NCI-H128 (cell line): Measurements from ENCODE around the gene SLC16A9.
A peak's percentile ranks its signal among the peaks of the same experiment; 100 is the strongest.

Experiments
- DNase-seq: peaks from one replicate; lab custom pipeline; 2025; ENCODE audit not compliant: unreplicated experiment; lab: John Stamatoyannopoulos, UW

SLC16A9 gene

DNA sequence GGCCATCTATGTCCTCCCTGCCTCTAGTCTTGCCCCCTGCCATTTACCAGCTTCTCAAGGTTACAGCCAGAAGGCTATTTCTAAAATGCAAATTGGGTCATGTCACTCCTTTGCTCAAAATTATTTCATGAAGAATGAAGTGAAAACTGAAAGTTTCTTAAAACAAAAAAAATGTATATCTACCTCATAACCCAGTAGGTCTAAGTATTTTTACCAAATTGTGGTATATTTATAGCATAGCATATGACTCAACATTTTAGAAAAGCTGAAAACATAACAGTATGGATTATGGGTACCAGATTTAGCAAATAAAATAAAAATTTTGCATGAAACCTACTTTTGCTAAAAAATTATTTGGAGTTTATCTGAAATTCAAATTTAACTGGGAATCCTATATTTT lies 78.4 kb downstream of the SLC16A9 start:
- no peak for DNase-seq

DNA sequence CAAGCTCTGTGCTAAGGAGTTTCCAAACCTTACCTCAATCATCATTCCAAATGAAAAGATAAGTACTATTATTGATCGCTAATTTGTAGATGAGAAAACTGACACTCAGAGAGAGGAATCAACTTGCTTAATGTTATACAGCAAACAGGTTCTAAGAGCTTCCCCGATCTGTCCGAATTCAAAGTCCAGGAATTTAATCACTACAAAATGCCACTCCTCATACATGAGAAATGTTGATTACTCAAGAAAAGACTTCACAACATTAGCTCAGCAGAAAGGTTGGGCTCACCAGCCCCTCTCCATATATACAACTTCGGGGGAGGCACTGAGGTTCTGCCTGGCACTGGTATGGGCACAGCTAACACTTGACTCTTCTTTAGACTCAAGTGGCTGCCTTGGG lies 80.7 kb downstream of the SLC16A9 start:
- DNase-seq: no peak

DNA sequence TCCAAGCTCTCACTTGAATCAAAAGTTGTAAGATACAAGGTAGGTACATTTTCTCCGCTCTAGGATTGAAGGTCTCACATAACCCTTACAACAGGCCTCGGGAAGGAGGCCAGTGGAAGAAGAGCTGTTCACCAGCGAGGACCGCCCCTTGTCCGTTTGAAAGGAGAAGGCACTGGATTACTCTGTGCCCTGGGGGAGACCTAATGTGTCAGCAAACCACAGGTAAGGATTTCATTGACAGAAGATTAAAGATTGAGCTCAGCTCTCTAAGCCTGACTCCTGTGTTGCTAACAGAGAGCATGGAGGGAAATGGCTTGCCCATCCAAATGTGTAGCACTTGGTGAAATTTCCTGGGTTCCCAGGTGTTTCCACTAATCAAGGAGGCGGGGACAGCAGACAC lies 81.2 kb downstream of the SLC16A9 start:
- no peak for DNase-seq

DNA sequence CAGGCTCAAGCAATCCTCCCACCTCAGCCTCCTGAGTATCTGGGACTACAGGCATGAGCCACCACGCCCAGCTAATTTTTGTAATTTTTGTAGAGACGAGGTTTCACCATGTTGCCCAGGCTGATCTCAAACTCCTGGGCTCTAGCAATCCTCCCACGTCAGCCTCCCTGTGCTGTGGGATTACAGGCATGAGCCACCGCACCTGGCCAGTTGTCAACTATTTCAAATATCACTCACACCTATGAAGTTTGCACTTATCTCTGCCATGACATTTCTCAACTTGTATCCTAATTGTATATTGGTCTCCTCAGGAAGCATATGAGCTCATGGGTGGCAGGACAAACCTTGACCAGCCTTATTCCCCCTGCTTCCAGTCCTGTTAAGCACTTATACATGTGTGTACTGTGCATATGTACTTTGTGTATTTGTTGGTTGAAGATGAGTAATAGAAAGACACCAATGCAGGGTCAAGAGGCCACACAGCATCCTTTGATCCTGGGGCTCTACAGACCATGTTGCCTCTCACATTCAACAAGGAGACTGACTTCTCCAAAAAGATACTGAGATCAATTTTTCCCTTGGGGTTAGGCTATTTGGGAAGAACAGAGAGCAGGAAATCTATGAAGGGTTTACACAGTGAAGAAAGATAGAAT lies 82.2 kb downstream of the SLC16A9 start:
- no peak for DNase-seq

DNA sequence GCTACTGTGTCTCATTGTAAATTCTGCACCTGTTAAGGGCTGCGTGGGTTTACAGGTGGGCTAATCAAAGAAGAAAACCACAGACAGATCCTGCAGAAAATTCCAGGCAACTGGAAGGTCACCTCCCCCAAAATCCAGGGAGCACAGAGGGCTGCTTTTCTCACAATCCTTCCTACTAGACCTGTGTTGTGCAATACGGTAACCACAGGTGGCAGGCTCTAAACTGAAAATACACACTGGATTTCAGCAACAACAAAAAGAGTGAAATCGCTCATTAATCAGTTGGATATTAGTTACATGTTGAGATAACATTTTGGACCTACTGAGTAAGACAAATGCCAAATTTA lies 83.2 kb downstream of the SLC16A9 start:
- no peak for DNase-seq

DNA sequence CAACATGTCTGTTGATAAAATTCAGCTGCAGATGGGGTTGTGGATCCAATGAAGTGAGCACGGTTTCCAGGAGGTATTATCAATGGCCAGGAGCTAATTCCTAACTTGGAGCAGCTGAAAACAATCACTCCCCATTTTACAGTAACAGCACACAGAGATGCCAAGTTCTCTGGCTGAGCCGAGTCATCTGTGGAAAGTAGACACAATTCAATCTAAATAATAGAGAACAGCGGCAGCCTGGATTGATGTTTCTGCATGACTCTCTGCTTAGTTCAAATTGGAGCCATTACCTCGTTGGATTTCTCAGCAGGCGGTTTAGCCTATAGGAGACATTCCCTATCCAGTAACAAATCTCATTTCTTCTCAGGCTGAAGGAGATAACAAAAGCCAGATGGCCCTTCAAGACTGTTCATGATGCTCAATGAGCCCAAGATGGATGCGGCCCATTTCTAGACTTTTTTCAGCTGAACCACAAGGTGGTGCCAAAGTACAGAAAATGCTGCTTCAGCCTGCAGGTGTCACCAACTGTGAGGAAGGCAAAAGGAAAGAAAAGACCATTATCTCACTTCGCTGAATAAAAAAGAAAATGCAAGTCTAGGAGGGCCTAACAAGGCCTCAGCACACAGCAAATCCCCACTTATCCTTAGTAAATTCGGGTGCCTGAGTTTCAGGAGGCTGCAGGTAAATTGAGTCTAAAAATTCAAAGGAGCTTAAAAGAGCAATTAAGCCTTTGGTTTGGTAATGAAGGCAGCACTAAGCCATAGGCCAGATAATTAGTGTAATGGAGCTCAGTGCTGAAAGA lies 83.7 kb downstream of the SLC16A9 start:
- DNase-seq: peak; percentile 30

DNA sequence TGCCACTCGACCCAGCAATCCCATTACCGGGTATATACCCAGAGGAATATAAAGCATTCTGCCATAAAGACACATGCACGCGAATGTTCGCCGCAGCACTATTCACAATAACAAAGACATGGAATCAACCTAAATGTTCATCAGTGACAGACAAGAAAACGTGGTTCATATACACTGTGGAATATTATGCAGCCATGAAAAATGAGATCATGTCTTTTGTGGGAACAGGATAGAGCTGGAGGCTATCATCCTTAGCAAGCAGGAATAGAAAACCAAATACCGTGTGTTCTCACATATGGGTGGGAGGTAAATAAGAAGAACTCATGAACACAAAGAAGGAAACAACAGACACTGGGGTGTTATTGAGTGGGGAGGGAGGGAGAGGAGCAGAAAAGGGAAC lies 84.7 kb downstream of the SLC16A9 start:
- no peak for DNase-seq

DNA sequence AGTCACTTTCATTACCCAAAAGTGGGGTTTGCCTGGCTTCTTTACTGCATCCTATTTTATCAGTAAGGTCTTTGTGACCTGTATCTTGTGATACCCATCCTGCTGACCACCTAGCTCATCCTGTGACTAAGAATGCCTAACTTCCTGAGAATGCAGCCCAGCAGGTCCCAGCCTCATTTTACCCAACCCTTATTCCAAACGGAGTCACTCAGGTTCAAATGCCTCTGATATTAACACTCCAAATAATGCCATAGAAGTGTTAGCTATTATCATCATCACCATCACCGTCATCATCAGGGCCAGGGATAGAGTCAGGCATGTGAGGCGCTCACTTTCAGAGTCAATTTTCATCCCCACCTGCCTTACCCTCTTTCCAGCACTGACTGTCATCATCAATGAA lies 85.5 kb downstream of the SLC16A9 start:
- DNase-seq: no peak

DNA sequence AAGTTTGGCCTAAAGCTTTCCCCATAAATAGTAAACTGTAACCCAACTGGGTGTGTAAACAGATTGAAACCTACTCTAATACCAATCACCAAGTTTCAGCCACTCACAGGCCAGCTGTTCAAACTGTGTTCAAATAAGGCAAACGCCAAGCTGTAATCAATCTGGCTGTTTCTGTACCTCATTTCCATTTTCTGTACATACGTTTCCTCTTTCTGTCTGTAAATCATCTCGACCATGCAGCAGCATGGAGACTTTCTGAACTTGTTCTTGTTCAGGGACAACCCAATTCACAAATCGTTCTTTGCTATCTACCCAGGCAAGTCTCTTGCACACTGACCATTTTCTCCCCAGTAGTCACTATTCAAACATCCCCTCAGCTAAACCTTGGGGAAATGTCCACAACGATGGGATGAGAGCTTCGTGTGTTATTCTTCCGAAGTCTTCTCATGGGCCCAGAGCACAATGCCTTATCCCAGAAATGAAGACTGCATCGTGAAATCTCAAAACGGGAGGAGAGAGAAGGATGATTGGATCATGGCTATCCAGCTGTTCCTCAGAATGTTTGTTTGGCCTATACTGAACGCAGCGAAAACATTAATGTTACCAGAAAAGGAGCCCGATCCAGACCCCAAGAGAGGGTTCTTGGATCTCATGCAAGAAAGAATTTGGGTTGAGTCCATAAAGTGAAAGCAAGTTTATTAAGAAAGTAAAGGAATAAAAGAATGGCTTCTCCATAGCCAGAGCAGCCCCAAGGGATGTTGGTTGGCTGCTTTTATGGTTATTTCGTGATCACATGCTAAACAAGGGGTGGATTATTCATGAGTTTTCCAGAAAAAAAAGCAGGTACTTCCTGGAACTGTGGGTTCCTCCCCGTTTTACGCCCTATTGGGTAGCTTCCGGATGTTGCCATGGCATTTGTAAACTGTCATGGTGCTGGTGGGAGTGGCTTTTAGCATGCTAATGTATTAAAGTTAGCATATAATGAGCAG lies 86.2 kb downstream of the SLC16A9 start:
- no peak for DNase-seq

DNA sequence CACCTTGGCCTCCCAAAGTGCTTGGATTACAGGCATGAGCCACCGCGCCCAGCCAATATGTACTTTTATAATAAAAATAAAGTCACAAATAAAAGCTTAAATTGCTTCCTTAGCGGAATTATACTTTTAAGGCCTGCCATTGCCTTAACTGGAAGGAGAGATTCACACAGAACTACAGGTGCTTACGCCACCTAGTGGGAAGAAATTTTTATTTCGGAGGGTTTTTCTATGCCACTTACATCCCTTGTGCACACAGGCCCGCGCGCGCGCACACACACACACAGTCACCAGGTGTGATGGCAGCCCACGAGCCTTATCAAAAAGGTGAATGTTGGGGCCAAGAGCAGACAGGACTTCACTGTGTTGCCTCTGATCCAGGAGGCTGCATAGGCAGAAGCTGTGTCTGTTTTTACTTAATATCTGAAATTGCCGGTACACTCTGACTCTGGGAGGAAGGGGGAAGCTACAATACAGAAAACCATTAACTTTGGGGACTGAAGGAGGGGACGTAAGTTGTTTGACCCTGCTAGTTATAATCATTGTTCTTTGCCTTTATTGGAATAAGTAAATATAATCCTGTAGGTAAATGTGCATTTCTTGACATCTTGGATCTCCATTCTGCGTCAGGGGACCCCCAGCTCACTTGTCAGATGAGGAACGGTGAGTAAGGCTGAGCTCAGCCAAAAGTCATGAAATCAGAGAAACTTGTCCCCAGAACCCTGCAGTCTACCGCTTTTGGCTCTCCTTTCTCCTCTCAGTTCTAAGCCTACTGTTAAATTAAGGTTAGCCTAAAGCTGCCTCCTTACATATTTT lies 87.1 kb downstream of the SLC16A9 start:
- DNase-seq: peak; percentile 5

DNA sequence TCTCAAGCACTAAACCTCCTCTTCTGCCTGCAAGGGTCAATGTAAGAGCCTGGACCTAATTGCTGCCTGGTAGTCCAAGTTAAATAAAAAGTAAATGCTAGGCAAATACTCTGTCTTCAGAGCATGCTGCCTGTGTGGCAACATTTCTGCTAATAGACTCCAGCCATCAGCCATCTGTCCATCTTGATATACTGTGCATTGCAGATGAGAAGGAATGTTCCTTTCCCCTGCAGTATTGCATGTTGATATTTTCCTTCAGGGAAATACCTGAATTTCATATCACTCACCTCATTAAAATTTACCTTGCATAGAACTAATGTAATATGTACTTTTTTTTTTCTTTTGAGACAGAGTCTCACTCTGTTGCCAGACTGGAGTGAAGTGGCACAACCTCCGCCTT lies 87.9 kb downstream of the SLC16A9 start:
- DNase-seq: no peak

DNA sequence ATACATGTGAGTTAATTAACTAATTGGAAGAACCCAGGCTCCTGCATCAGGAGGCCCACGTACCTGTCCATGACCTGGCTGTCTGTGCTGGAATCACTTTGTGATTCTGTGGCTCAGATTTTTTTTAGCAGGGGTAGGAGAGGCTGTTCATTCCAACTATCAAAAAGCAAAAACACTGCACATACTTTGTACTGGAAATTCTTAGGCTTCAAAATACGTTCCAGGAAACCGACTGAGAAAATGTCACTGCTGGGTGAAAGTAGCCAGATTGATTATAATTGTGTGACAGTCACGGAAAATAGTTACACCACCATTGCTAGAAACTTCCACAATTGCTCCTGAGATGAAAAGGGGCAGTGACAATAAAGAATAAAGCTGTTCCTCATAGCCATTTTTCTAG lies 91.0 kb downstream of the SLC16A9 start:
- no peak for DNase-seq

DNA sequence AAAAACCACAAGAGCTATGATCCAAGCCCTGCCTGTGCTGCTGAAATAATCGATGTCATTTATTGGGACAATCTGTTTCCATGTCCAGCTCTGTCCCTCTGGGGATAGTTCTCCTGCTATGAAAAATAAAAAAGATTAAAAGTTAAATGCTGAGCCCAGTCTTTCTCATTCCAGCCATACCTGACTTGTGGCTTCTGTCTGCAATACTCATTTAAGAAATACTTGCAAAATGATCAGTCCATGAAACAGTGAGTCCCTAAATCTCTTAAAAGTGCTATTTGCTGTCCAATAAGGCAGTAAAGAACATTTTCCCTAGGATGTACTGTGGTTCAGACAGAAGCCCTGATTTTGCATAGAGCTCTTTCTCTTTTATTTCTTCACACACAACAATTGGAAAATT lies 91.7 kb downstream of the SLC16A9 start:
- DNase-seq: no peak

DNA sequence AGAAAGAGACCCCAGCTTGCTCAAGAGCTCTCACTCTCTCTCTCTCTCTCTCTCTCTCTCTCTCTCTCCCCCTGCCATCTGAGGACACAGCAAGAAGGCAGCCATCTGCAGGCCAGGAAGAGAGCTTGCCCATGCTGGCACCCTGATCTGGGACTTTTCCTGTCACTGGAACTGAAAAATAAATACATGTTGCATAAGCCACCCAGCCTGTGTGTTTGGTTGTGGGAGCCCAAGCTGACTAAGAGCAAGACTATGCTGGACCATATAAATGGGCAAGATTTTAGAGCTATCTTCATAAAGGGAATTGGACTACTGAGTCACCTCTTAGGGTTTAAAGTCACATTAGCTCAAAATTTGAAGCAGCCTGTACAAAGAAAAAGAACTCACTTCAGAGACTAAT lies 98.6 kb downstream of the SLC16A9 start:
- DNase-seq: no peak

DNA sequence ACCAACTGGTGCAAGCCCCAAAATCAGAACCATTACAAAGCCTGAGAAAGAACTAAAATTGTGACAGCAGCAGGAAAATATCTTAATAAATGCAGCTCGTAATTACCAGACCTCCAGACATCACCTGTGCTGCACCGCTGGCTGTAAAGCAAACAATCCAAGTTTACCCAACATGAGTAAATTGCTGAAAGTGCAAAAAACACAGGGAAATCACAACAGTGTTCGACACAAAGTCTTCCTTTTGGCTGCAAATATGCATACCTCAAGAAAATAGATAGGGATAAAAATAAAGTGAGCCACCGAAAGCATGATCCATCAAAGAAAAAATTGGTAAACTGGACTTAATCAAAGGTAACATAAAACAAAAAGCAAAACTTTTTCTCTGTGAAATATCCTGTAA lies 101.7 kb downstream of the SLC16A9 start:
- DNase-seq: no peak

DNA sequence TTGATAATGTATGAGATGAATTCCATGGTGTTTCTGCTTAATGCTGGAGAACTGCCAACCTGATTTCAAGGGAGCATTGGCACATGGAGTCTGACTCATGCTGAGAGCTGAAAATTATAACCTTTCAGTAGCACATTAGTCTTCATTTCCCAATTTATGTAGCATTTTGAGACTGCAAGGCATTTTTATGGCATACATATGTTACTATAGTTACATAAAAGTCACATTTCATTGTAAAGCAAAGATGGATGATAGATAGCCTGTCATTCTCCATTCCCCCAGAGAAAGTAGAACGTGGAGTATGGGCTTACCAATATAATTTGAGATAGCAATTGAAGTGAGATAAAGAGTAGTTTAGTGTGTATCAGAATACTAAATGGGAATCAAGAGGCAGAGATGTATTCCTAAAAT lies 103.1 kb downstream of the SLC16A9 start:
- no peak for DNase-seq

DNA sequence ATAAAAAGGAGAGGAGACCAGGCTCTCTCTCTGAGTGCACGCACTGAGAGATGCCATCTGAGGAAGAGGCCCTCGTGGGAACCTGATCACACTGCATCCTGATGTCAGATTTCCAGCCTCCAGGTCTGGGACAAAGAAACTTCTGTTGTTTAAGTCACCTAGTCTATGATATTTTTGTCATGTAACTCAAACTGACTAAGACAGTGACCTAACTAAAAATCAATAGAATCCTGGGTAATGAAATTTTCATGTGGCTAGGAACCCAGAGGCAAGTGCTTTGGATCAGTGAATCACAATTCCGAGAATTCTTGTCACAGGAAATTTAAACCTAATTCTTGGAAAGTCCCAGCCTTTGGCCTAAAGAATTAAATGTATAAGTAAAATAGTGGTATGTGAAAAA lies 107.7 kb downstream of the SLC16A9 start:
- no peak for DNase-seq
